SKM-1 treated with dmso at 0.1 percent for 144 hours (cell line): ENCODE data around the gene HIGD1A.
"Not testable (repeated sequence)": the region's sequence is repeated elsewhere in the genome, so short reads cannot be mapped to it uniquely, and the experiment has no call there.

Source experiments
- DNase-seq: peaks from one replicate; lab custom pipeline; 2025; ENCODE audit not compliant: unreplicated experiment; lab: John Stamatoyannopoulos, UW

Gene HIGD1A

GRCh38 chr3:42829628-42830436, 25.5 kb upstream of the HIGD1A start:
- no peak for DNase-seq

GRCh38 chr3:42829083-42829627, 24.9 kb upstream of the HIGD1A start:
- DNase-seq = no peak

DNA sequence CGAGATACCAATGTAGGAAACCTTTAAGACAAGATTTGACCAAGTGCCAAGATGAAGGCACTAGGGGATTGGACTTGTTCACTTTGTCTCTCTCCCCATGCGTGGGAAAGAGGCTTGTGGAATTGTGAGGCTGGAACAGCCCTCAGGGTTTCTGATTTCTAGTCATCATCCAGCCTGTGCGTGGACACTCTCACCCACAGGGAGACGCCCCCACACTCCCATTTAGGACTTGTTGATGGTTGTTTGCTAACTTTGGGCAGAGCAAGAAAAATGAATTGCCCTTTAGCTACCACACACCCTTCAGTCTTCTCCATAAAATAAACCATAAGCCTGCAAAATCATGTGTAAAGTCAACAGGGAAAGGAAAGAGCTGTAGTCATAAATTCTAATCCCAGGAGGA, 23.4 kb upstream of the HIGD1A start:
- no peak for DNase-seq

DNA sequence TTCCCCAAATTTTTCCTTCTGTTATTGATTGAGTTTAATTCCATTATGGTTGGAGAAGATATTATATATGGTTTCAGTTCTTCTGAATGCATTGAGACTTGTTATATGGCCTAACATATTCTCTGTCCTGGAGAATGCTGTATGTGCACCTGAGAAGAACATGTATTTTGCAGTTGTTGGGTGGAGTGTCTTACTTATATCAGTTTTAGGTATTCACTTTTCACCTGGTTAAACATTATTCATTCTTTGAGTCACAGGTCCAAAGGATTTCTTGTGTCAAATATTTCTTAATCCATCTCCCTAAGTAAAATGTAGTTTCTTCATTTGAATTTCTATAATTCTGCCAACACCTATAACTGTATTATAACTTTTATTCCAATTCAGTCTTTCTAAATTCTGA, 22.7 kb upstream of the HIGD1A start:
- DNase-seq = no peak

DNA sequence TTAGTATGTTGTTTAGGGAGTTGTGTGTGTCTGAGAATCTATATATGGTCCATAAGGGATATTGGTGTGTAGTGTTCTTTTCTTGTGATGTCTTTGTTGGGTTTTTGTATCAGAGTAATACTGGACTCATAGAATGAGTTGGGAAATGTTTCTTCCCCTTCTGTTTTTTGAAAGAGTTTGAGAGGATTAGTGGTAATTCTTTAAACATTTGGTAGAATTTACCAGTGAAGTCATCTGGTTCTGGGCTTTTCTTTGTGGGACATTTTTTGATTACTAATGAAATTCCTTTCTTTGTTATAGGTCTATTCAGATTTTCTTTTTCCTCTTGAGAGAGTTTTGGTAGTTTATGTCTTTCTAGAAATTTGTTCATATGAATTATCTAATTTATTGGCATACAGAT, 21.9 kb upstream of the HIGD1A start:
- no peak for DNase-seq

- DNase-seq = no peak
These were observed 19.1 kb upstream of the HIGD1A start for GRCh38 chr3:42823351-42823750.

GRCh38 chr3:42822828-42823227, 18.5 kb upstream of the HIGD1A start:
- no peak for DNase-seq

GRCh38 chr3:42820746-42821051, 16.4 kb upstream of the HIGD1A start:
- DNase-seq = no peak

DNA sequence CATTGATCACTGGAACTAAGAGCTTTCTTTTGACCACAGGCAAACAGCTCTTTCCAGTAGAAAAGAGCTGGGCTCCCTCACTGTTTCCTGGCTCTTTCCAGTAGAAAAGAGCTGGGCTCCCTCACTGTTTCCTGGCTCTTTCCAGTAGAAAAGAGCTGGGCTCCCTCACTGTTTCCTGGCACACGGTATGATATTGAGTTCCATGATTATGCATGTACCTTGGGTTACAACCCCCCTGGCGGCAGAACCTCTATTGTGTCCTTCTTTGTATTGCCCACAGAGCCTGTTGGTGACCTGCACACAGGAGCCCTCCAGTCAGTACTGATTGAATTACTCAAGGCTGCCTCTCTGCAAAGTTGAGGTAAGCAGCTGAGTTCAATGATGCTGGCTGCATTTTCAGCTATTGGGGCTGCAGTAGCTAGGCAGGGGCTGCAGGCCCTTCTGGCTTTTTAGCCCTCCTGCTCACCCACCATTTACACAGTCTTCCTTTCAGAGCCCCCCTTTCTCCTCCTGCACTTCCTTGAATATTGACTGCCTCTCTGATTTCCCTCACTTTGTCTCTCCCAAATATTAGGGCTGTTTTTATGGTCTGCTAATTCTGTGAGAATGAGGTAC, 15.2 kb upstream of the HIGD1A start:
- DNase-seq = no peak

DNA sequence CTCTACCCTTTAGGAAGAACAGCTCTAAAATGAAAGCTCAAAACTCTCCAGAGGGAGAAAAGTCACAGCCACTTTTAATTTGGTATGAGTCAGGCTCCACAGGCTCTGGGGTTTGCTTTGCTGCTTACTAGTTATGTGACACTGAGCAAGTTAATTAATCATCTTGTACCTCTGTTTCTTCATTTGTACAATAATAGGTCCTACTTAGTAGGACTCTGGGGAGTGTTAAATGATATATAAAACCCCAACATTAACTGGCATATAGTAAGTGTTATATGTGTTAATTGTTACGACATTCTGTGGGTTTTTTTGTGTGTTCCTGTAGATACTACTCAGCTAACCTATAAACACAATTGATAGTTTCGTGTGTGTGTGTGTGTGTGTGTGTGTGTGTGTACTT, 11.5 kb upstream of the HIGD1A start:
- no peak for DNase-seq

GRCh38 chr3:42814914-42815507, 10.7 kb upstream of the HIGD1A start:
- no peak for DNase-seq

- no peak for DNase-seq
These were observed 10.0 kb upstream of the HIGD1A start for GRCh38 chr3:42814246-42814645.

DNA sequence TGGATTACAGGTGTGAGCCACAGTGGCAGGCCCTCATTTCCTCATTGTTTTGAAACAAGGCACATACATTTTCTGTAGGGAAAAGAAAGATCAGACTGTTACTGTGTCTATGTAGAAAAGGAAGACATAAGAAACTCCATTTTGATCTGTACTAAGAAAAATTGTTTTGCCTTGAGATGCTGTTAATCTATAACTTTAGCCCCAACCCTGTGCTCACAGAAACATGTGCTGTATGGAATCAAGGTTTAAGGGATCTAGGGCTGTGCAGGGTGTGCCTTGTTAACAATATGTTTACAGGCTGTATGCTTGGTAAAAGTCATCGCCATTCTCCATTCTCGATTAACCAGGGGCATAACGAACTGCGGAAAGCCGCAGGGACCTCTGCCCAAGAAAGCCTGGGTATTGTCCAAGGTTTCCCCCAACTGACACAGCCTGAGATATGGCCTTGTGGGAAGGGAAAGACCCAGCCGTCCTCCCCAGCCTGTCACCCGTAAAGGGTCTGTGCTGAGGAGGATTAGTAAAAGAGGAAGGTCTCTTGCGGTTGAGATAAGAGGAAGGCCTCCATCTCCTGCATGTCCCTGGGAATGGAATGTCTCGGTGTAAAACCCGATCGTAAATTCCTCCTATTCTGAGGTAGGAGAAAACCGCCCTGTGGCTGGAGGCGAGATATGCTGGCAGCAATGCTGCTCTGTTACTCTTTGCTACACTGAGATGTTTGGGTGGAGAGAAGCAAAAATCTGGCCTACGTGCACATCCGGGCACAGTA, 7.0 kb upstream of the HIGD1A start:
- peak; percentile 41 for DNase-seq

DNA sequence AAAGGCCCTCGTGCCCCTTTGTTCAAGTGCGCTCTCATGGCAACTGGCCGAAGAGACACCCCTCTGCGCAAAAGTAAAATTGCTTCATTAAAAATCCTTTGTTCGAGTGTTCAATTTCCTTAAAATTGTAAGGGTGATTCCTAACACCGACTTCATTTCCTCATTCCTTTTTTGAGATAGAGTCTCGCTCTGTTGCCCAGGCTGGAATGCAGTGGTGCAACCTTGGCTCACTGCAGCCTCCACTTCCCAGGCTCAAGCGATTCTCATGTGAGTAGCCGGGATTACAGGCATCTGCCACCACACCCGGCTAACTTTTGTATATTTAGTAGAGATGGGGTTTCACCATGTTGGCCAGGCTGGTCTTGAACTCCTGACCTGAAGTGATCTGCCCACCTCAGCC, 6.4 kb upstream of the HIGD1A start:
- DNase-seq = not testable (repeated sequence)

DNA sequence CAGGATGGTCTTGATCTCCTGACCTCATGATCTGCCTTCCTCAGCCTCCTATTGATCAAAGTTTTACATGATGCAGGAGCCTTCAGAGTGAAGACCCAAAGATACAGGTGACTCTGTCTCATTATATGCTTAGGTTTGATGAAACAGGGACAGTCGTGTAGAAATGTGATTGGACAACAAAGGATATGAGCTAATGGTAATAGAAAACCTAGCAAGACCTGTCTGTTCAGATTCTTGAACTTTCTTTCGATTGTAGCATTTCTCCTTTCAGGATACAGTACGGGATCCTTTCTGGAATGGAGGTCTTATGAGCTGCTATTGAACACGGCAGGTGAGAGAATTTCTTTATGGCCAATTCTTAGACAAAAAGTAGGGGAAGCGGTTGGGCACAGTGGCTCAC, 4.9 kb upstream of the HIGD1A start, which contains the start of gene ACKR2:
Gene ACKR2 (plus strand): TSS at position 244 of the 400 bp plus-strand sequence. CDS start 55,058 bp downstream, outside the sequence.
- DNase-seq = no peak

GRCh38 chr3:42807929-42808328, 3.6 kb upstream of the HIGD1A start:
- no peak for DNase-seq

GRCh38 chr3:42805141-42805821, 991 bp upstream of the HIGD1A start:
- DNase-seq = no peak

GRCh38 chr3:42804831-42805132, 492 bp upstream of the HIGD1A start:
- no peak for DNase-seq

GRCh38 chr3:42803414-42804105, 730 bp downstream of the HIGD1A start:
- DNase-seq = peak; percentile 19

- DNase-seq = no peak
These were observed 1.3 kb downstream of the HIGD1A start for GRCh38 chr3:42802876-42803413.
